Measurements from ENCODE around the gene MED4.
A peak's percentile ranks its signal among the peaks of the same experiment; 100 is the strongest.
"Not testable (repeated sequence)": the region's sequence is repeated elsewhere in the genome, so short reads cannot be mapped to it uniquely, and the experiment has no call there.

MED4 gene

DNA sequence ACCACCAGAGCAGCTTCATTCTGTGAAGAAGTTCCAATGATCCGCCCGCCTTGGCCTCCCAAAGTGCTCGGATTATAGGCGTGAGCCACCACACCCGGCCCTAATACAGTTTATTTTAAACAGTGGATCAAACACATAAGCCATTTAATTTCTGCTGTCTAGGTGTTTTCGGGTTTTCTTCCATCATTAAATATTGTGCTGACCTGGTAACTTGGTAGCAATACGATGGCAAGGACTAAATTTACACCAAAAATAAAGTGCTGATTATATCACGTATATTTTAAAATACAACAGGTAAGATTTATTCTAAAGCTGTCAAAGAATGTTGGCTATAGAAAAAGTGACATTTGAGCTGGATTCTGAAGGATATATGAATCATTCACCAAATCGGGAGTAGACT, 1.3 kb downstream of the MED4 start:
- no peak for DNase-seq

DNA sequence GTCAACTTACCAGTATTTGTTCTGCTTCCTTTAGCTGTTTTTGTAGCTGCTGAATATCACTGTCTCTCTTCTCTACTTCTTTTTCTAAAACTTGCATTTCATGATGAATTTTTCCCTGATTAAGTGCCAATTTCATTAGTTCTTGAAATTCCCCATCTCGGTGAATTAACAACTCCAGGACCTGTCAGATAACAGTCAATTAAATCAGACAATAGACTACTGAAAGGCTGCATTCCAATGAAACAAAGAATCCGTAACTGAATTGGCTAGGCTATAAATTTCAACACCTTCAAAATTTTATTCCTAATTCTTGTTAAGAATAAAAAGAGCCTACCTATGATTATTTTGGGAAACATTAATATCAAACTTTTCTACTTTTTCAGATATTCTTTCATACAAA, 8.6 kb downstream of the MED4 start:
- no peak for DNase-seq

DNA sequence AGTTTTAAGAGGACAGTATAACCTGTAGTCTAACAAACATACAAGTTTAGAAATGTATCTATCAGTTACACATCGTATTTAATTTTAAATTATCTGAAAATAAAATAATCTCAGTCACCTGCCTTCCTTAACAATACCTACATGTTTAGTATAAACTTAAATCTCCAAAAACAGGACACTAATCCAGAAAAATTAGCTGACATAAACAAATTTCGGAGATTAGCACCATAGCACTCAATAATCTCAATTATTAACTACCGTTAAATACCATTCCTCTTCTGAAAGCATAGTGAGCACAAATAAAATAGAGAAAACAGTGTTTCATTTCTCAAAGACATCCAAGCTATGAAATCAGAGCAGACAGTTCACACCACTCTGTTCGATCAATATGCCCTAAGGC, 13.2 kb downstream of the MED4 start:
- no peak for DNase-seq

DNA sequence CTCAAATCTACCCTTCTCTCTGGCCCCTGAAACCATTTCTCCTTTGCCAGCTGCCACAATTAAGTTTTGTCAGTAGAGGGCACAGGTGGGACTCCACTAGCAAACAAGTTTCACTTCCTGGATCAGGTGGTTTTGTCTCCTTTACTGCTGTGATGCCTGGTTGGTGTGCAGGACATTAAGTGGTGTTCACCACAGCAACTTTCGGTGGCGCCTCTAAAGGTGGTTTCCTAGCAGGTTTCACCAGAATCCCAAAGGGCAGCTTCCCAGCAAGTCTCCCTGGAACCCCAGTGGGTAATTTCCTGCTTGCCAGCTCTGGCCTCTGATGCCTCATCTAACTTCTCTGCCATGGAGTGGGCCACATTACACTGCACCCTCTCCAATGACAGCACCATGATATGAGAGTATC, 16.6 kb downstream of the MED4 start:
- peak; percentile 23 for DNase-seq

DNA sequence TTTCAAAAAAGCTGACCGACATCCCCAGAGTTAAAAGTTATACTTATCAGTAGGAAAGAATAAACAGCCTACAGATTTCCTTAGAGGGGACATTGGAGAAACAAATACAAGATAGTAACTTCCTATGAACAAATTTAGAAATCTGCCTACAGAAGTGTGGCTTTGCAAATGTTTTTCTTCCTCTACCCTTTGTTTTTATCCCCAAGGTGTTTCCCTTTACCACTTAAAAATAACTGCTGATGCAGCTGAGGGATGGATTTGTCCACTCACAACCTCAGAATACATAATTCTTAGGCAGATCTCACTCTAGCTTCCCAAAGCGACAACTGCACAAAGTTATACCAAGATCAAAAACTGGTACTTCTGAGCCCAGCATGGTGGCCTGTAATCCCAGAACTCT, 20.9 kb downstream of the MED4 start:
- DNase-seq, result no peak

DNA sequence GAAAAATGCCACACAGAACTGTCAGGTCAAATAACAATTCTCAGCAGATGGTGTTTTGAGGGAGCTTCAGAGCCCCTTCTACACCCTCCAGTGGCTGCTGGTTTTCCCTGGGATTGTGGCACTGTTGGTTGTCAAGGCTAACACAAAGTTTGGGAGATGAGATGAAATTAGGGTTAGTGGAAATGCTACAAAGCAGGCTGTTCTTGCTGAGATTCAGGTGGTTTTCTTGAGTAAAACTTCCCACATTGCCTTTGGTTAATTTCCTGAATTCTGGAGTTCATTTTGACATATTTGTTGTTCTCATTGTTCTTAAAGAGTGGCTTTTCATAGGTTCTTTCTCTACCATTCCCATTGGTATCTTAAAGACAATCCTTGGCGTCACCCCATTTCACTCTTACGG, 22.1 kb downstream of the MED4 start:
- DNase-seq, result no peak

DNA sequence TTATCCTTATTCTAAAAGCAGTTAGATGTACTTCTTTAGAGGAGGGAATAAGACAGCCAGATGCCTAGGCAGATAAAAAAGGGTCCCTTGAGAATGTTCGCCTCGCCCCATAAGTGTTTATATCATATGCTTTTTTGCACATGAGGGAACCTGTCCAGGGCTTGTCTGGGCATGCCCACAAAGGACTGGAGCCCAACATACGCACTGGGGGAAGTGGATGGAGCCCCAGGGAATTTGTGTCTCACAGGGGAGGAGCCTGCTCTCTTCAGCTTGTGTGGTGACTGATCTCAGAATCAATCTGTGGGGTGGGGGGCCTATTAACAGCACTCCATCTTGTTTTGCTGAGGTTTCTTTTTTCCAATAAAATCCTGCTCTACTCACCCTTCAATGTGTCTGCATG, 22.6 kb downstream of the MED4 start:
- DNase-seq, result no peak

DNA sequence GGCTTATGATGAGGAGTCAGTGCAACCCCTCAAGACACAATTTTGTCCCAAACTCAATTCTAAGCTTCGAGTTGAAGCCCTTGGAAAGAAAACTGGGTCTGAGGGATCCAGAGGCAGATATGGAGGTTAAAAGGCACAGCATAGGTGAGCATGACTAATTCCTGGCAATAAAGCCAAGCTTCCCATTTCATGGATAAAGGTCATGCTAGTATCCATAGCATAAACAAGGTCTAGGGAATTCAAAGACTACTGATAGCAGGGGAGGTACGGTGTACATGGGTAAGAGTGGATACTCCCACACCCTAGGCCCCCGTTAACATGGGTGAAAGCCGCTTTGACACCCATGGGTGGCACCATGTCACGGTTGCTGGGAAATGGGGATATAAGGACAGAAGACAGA, 24.0 kb downstream of the MED4 start:
- no peak for DNase-seq

DNA sequence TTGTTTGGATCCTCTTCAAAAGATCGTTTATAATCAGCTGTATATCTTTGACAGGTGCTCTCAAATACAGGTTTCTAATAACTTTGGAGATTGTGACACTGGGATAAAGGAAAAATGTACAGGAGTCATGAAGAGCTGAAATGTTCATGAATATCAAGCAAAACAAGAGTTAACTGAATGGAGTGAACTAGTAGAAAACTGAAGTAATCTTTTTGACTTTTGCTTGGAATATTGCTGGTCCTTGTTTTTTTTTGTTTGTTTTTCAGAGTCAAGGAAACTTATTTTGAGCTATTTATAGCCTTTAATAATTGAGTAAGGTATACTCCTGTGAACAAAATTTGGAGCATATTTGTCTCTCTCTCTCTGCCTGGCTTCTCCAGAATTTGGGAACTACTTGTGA, 25.3 kb downstream of the MED4 start:
- DNase-seq, result no peak

DNA sequence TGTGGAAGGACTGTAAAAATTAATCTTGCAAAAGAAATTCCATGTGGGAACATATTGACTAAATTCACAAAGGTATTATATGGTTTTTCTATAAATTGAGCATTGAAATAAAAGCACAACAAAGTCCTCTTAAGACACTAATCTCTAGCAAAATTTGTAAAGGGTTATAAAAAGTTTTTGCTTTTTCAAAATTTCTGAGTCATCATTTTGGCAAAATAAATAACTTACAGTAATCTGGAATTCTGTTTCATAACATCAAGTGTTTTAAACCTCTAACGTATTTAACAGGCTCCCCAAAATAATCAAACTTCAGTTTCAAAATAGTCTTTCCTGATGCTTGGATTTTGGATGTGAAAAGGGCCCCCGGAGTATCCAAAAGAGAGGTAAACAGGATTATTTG, 26.0 kb downstream of the MED4 start:
- no peak for DNase-seq

DNA sequence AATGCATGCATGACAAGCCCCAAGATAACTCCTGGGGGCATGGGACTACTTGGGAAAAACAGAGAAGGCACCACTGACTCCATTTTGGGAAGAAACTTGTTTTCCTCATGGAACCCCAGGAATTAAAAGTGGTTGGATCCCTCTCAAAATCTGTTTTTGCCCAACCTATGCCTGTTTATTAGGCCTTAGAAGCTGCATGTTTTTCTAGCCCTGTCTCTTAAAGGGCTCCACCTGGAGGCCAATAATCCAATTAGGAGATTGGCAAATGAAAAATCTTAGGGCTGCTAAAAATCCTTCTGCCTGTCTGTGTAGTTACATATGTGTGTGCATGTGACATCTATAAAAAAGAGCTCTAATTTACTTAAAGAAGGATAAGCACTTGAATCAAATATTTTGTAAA, 26.9 kb downstream of the MED4 start:
- no peak for DNase-seq

DNA sequence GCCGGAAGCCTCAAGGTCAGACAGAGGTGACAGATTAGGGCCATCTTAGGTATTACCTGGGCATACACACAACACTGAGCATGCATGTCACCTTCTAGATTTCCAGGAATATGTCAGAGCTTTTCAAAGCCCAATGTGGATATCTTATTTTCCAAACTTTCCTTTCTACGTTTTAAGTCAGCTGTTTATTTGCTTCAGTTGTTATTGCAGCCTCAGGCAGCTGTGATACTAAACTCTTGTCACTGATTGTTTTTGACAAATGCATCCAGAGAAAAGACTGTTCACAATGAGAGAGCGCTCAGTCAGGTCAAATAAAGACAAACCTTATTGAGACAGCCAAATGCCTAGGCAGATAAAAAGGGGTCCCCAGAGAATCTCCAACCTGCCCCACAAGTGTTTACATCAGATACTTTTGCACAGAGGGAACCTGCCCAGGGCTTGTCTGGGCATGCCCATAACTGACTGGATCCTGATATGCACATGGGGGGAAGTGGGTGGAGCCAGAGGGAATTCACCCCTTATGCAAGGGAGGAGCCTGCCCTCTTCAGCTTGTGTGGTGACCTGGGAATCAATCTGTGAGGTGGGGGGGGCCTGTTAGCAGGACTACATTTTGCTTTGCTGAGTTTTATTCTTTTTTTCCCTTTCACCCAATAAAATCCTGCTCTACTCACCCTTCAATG, 28.5 kb downstream of the MED4 start:
- DNase-seq, result peak; percentile 13

DNA sequence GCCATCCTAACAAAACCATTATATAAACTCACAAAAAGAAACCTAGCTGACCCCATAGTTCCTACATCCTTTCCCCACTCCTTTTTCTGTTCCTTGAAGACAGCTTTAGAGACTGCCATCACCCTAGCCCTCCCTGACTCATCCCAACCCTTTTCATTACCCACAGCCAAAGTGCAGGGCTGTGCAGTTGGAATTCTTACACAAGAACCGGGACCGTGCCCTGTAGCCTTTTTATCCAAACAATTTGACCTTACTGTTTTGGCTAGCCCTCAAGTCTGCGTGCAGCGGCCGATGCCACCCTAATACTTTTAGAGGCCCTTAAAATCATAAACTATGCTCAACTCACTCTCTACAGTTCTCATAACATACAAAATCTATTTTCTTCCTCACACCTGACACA, 35.0 kb downstream of the MED4 start:
- not testable (repeated sequence) for DNase-seq

DNA sequence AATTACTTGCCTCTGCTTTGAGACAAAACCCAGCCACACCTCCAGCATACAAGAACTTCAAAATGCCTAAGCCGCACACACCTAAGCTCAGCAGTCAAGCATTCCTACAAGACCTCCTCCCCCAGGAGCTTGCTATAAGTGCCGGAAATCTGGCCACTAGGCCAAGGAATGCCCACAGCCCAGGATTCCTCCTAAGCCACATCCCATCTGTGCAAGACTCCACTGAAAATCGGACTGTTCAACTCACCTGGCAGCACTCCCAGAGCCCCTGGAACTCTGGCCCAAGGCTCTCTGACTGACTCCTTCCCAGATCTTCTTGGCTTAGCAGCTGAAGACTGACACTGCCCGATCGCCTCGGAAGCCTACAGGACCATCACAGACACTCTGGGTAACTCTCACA, 36.4 kb downstream of the MED4 start:
- DNase-seq, result not testable (repeated sequence)

DNA sequence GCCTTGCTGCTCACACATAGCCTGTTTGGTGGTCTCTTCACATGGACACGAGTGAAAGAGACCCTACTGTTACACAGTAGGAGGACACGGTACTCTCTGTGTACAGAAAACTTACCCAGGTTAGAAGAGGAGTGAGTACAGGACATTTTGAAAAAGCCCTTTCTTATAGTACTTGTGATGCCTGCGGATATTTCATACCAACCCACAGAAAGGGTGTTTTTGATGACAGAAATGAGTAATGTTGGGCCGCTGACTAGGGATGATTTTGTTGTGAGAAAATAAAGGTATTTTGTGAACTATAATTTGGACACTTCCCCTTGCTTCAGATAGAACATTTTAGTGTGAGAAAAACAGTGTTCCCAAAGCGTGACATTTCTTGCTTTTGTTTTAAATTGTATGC, 39.2 kb downstream of the MED4 start:
- DNase-seq, result no peak

DNA sequence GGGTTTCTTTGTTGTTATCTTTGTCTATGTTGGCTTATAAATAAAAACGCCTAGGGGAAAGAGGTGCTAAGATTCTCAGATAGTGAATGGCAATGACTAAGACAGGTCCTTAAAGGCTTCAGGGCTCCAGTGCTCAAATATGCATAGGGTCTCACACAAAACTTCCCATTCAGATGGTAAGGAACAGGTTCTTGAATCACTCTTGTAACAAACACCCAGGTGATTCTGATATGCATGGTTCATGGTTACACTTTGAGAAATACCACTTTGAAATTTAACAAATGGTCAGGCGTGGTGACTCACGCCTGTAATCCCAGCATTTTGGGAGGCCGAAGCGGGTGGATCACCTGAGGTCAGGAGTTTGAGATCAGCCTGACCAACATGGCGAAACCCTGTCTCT, 40.3 kb downstream of the MED4 start:
- DNase-seq, result no peak

DNA sequence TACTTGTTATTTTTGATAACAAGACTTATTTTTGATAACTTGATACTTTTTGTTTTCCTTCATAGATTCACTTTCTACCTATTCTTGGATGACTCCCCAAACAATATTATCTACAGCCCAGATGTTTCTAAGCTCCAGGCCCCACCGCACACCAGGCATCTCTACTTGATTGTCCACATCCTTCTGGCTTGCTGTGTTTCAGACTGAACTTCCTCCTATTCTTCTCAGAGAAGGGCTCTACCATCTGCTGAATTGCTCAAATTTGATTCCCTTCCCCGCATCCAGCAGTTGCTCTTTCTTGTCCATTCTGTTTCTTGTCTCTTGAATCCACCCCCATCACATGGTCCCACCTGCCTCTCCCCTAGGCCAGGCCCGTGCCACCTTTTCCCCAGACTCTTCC, 44.4 kb downstream of the MED4 start:
- DNase-seq, result no peak

DNA sequence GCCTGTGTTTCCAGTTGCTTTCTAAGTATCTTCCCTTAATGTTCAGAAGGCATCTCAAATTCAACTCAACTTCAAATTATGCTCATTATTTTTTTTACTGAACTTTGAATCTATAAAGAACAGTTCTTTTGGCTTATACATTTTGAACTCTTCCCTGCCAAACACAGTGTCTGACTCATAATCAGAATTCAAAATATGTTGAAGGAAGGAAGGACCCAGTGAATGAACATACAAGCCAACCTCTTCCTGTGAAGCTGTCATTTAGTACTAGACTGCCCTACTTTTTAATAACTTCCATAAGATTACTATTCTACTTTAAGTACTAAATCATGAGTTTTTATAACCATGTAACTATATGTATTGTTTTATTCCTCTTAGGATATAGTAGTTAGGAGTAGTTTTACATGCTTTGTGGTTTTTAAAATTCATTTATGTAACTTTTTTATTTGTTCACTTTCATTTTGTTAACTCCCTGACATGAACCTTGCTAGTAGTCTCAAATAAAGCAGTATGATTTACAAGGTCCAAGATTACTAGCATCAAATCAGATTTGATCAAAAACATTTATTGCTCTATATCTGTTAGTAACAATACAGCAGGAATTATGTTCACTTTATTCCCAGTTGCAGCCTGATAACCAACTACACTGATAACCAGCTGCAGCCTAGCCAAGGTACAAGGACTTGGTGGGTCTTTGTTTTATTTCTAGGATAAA, 51.0 kb downstream of the MED4 start:
- DNase-seq, result no peak

DNA sequence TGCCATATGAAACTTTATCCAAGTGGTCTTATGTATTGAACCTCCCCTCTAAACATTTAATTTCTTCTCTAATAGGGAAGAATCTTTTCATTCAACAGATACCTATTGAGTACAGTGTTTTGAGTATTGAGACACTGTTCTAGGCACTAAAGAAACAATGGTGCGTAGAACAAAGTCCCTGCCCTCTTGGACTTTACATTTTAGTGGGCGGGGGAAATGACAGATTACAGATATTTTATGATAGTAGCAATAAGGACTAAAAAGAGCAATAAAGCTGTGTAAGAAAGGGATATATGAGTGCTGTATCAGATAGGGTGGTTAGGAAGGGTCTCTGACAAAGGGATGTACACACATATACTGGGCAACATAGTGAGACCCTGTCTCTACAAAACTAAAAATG, 52.0 kb downstream of the MED4 start:
- no peak for DNase-seq

DNA sequence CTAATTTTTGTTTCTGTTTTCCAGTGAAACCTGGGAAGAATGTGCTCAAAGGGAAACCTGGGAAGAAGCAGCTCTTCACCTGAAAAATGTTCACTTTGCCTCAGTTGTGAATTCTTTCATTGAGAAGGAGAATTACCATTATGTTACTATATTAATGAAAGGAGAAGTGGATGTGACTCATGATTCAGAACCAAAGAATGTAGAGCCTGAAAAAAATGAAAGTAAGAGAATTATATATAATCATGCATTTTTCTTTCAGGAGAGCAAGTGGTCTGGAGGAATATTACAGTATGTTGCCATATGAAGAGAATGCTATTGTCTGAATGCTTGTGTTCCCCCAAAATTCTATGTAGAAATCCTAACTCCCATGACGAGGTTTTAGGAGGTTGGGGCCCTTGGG, 54.0 kb downstream of the MED4 start:
- no peak for DNase-seq

DNA sequence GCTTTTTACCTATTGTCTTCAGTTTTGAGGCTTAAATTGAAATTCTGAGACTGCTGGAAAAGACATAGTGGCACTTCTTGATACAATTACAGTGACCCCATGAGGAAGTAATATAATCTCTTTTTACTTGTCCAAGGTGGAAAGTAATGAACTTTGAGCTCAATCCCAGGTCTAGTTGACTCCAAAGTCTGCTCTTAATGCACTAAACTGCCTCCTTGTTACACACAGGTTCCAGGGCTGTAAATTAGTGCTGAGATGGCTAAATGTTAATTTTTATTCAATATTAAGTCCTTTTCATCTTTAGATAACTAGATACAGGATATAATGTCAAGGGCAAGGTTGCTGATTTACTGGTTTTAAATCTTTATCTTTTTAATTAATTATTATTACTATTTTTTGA, 54.9 kb downstream of the MED4 start:
- no peak for DNase-seq

DNA sequence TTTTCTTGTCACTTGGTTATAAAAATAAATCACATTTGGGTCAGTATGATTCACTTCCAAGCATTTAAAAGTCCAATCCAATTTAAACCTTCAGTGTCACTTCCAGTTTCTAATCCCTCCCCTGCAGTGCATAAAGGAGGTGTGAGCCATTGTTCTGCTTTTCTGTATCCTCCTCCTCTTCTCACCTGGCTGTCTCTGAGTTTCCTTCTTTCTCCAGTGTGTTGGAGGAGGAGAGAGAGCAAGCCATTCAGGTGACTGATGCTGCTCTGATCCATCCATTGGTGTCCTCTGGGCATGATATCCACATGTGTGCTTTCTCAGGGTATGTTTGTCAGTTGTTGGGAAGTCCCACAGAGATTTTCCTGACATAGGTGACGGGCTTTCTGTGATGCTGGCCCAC, 56.1 kb downstream of the MED4 start:
- DNase-seq, result no peak

DNA sequence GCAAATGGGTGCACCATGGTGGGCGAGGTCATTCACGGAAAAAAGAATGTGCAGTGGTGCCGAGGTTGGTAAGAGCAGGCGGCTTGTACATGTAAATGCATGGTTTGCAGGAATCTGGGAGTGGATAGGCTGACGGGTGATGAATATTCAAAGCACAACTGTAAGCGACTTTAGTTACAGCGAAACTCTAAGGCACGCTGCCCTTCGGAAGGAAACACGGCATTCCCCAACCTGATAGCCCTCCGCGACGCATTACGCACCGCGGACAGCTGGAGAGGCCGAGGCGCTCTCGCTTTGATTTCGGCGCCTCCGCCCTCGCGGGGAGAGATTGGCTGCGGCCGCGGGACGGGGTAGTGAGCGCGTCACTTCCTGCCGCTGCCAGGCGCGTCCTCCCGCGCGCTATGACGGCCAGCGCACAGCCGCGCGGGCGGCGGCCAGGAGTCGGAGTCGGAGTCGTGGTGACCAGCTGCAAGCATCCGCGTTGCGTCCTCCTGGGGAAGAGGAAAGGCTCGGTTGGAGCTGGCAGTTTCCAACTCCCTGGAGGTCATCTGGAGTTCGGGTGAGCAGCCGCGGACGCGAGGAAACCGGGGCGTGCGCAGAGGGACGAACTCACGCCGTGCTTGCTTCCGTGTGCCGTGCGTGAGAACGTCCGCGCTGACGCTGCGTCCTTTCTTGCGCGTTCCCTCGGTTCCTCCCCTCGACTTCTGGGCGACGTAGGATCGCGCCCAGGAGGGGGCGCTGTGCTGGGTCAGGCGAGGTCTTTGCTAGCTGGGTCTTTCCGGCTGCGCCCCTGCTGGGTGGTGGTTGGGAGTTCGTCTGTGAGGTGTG, 57.3 kb downstream of the MED4 start, which contains the start of gene NUDT15:
Gene NUDT15 (plus strand): TSS at position 381 of the 828 bp plus-strand sequence. CDS start 21 bp downstream, at position 402.
- DNase-seq, result peak; percentile 97

DNA sequence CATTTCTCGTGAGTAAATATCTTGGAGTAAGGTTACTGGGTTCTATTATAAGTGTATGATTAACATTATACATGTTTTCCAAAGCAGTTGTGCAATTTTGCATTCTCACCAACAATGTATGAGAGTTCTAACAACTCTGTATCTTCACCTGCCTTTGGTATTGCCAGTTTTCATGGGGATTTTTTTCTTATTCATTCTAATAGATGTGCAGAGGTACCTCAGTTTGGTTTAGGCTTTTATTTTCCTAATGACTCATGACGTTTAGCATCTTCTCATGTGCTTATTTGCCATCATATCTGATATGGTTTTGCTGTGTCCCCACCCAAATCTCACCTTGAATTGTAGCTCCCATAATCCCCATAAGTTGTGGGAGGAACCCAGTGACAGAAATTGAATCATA, 65.0 kb downstream of the MED4 start:
- no peak for DNase-seq

Measured in activated CD4-positive, alpha-beta T cell treated with anti-CD3 and anti-CD28 coated beads for 48 hours (primary cell).